HL-60 (cell line): ENCODE measurements around the gene FXN.

Experiments
- POLR2AphosphoS5 ChIP-seq: IDR thresholded peaks from 2 replicates; pipeline ENCODE4 v1.6.1; 2012; ENCODE audit warnings: low read depth
- TF ChIP-seq, protein P1 (sequence below): IDR thresholded peaks from one replicate; pipeline ENCODE4 v1.5.1; 2011; ENCODE audit warnings: low read length, control low read depth, inconsistent platforms; ENCODE audit not compliant: insufficient read depth

- TF ChIP-seq, protein P1, sequence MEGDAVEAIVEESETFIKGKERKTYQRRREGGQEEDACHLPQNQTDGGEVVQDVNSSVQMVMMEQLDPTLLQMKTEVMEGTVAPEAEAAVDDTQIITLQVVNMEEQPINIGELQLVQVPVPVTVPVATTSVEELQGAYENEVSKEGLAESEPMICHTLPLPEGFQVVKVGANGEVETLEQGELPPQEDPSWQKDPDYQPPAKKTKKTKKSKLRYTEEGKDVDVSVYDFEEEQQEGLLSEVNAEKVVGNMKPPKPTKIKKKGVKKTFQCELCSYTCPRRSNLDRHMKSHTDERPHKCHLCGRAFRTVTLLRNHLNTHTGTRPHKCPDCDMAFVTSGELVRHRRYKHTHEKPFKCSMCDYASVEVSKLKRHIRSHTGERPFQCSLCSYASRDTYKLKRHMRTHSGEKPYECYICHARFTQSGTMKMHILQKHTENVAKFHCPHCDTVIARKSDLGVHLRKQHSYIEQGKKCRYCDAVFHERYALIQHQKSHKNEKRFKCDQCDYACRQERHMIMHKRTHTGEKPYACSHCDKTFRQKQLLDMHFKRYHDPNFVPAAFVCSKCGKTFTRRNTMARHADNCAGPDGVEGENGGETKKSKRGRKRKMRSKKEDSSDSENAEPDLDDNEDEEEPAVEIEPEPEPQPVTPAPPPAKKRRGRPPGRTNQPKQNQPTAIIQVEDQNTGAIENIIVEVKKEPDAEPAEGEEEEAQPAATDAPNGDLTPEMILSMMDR = no peak
- TF ChIP-seq POLR2AphosphoS5 = no peak
Observed at GRCh38 chr9:69044240-69045219, 9.0 kb downstream of the FXN start.
